Cerebellar nuclear complex (tissue), 1 donor: ENCODE data around the gene RASGEF1C.

Source experiments
- DNase-seq, 2 experiments: peaks; one replicate each; lab custom pipeline; 2025; lab: John Stamatoyannopoulos, UW

RASGEF1C gene

GRCh38 chr5:180179442-180180420 lies 29.3 kb downstream of the RASGEF1C start:
- DNase-seq, result no peak

- DNase-seq, result peak in 1 of 2 experiments; percentile 57
Measured at GRCh38 chr5:180178531-180179441, 30.2 kb downstream of the RASGEF1C start.

- no peak for DNase-seq
Measured at GRCh38 chr5:180176191-180176590, 32.8 kb downstream of the RASGEF1C start.

- DNase-seq, result no peak
Measured at GRCh38 chr5:180175015-180175431, 34.0 kb downstream of the RASGEF1C start.

- no peak for DNase-seq
Measured at GRCh38 chr5:180174587-180174972, 34.4 kb downstream of the RASGEF1C start.

GRCh38 chr5:180173875-180174586 lies 35.0 kb downstream of the RASGEF1C start:
- no peak for DNase-seq

GRCh38 chr5:180173198-180173544 lies 35.8 kb downstream of the RASGEF1C start:
- no peak for DNase-seq

- no peak for DNase-seq
Measured at GRCh38 chr5:180172447-180173197, 36.4 kb downstream of the RASGEF1C start.

- no peak for DNase-seq
Measured at GRCh38 chr5:180171568-180172094, 37.4 kb downstream of the RASGEF1C start.

- no peak for DNase-seq
Measured at GRCh38 chr5:180170810-180171567, 38.0 kb downstream of the RASGEF1C start.

- peak in 1 of 2 experiments; percentile 33 for DNase-seq
Measured at GRCh38 chr5:180170106-180170809, 38.8 kb downstream of the RASGEF1C start.

- no peak for DNase-seq
Measured at GRCh38 chr5:180169248-180170105, 39.5 kb downstream of the RASGEF1C start.

GRCh38 chr5:180168758-180169157 lies 40.3 kb downstream of the RASGEF1C start:
- DNase-seq, result peak in 1 of 2 experiments; percentile 71

- DNase-seq, result no peak
Measured at GRCh38 chr5:180166176-180166575, 42.8 kb downstream of the RASGEF1C start.

GRCh38 chr5:180162304-180162661 lies 46.7 kb downstream of the RASGEF1C start:
- DNase-seq, result no peak

- DNase-seq, result peak in 1 of 2 experiments; percentile 32
Measured at GRCh38 chr5:180161420-180162303, 47.3 kb downstream of the RASGEF1C start.

- DNase-seq, result no peak
Measured at GRCh38 chr5:180160789-180161188, 48.2 kb downstream of the RASGEF1C start.

GRCh38 chr5:180160215-180160614 lies 48.8 kb downstream of the RASGEF1C start:
- DNase-seq, result no peak
